ENCODE results near the gene DHX32.
A peak's percentile ranks its signal among the peaks of the same experiment; 100 is the strongest.

Gene DHX32

GRCh38 chr10:125845617-125846016, 35.5 kb downstream of the DHX32 start:
- H3K27ac Mint-ChIP-seq, result no peak overlapping the region
- H3K36me3 Mint-ChIP-seq (ENCODE audit: low read depth), result peaks cover 8% of the 10 kb centered on the region
- H3K4me1 Mint-ChIP-seq (ENCODE audit: low read depth), result no peaks in the 10 kb centered on the region
- H3K27me3 Mint-ChIP-seq (ENCODE audit: low read depth), result no peaks in the 10 kb centered on the region
- no peaks in the 10 kb centered on the region for H3K9me3 Mint-ChIP-seq
- H3K4me3 Mint-ChIP-seq, result no peak overlapping the region

GRCh38 chr10:125844751-125845221, 36.3 kb downstream of the DHX32 start:
- Mint-ChIP-seq H3K4me1 (ENCODE audit: low read depth) (no peaks in the 10 kb centered on the region), H3K4me3 (no peak overlapping the region)

GRCh38 chr10:125843603-125844329, 37.3 kb downstream of the DHX32 start:
- no peaks in the 10 kb centered on the region for H3K4me1 Mint-ChIP-seq (ENCODE audit: low read depth)
- no peak overlapping the region for H3K4me3 Mint-ChIP-seq
- H3K27ac Mint-ChIP-seq, result no peak overlapping the region
- H3K36me3 Mint-ChIP-seq (ENCODE audit: low read depth), result peaks cover 7% of the 10 kb centered on the region
- H3K9me3 Mint-ChIP-seq, result no peaks in the 10 kb centered on the region
- no peaks in the 10 kb centered on the region for H3K27me3 Mint-ChIP-seq (ENCODE audit: low read depth)

More at GRCh38 chr10:125844751-125845221, 36.3 kb downstream of the DHX32 start:
- H3K9me3 Mint-ChIP-seq, result no peaks in the 10 kb centered on the region
- H3K27ac Mint-ChIP-seq, result no peak overlapping the region
- H3K27me3 Mint-ChIP-seq (ENCODE audit: low read depth), result no peaks in the 10 kb centered on the region
- peaks cover 7% of the 10 kb centered on the region for H3K36me3 Mint-ChIP-seq (ENCODE audit: low read depth)

- no peaks in the 10 kb centered on the region for H3K27me3 Mint-ChIP-seq (ENCODE audit: low read depth)
- no peaks in the 10 kb centered on the region for H3K9me3 Mint-ChIP-seq
- no peak overlapping the region for H3K27ac Mint-ChIP-seq
- no peak overlapping the region for H3K4me3 Mint-ChIP-seq
- no peaks in the 10 kb centered on the region for H3K4me1 Mint-ChIP-seq (ENCODE audit: low read depth)
- H3K36me3 Mint-ChIP-seq (ENCODE audit: low read depth), result peaks cover 18% of the 10 kb centered on the region
Measured at GRCh38 chr10:125840955-125841354, 40.1 kb downstream of the DHX32 start.

- H3K36me3 Mint-ChIP-seq (ENCODE audit: low read depth), result peaks cover 21% of the 10 kb centered on the region
- H3K4me1 Mint-ChIP-seq (ENCODE audit: low read depth), result no peaks in the 10 kb centered on the region
- H3K9me3 Mint-ChIP-seq, result no peaks in the 10 kb centered on the region
Measured at GRCh38 chr10:125840406-125840805, 40.7 kb downstream of the DHX32 start.

GRCh38 chr10:125838802-125839575, 42.1 kb downstream of the DHX32 start:
- no peaks in the 10 kb centered on the region for H3K27me3 Mint-ChIP-seq (ENCODE audit: low read depth)
- no peaks in the 10 kb centered on the region for H3K9me3 Mint-ChIP-seq
- H3K27ac Mint-ChIP-seq, result no peak overlapping the region
- H3K4me3 Mint-ChIP-seq, result no peak overlapping the region
- H3K4me1 Mint-ChIP-seq (ENCODE audit: low read depth), result no peaks in the 10 kb centered on the region
- peaks cover 25% of the 10 kb centered on the region for H3K36me3 Mint-ChIP-seq (ENCODE audit: low read depth)

More at GRCh38 chr10:125840406-125840805, 40.7 kb downstream of the DHX32 start:
- no peak overlapping the region for H3K27ac Mint-ChIP-seq
- no peaks in the 10 kb centered on the region for H3K27me3 Mint-ChIP-seq (ENCODE audit: low read depth)
- H3K4me3 Mint-ChIP-seq, result no peak overlapping the region

- no peaks in the 10 kb centered on the region for H3K9me3 Mint-ChIP-seq
- no peak overlapping the region for H3K4me3 Mint-ChIP-seq
- no peaks in the 10 kb centered on the region for H3K27me3 Mint-ChIP-seq (ENCODE audit: low read depth)
- no peak overlapping the region for H3K27ac Mint-ChIP-seq
- H3K36me3 Mint-ChIP-seq (ENCODE audit: low read depth), result peaks cover 28% of the 10 kb centered on the region
- no peaks in the 10 kb centered on the region for H3K4me1 Mint-ChIP-seq (ENCODE audit: low read depth)
Measured at GRCh38 chr10:125836746-125837145, 44.3 kb downstream of the DHX32 start.

GRCh38 chr10:125828311-125828710, 52.8 kb downstream of the DHX32 start:
- Mint-ChIP-seq H3K36me3 (ENCODE audit: low read depth) (peaks cover 24% of the 10 kb centered on the region), H3K27me3 (ENCODE audit: low read depth) (no peaks in the 10 kb centered on the region), H3K27ac (no peak overlapping the region), H3K9me3 (no peaks in the 10 kb centered on the region), H3K4me3 (no peak overlapping the region), H3K4me1 (ENCODE audit: low read depth) (peaks cover 12% of the 10 kb centered on the region)

GRCh38 chr10:125827133-125827532, 54.0 kb downstream of the DHX32 start:
- Mint-ChIP-seq H3K27me3 (ENCODE audit: low read depth) (no peaks in the 10 kb centered on the region), H3K4me3 (no peak overlapping the region), H3K36me3 (ENCODE audit: low read depth) (peaks cover 24% of the 10 kb centered on the region), H3K9me3 (no peaks in the 10 kb centered on the region), H3K27ac (peak overlapping the region; percentile 6), H3K4me1 (ENCODE audit: low read depth) (peaks cover 12% of the 10 kb centered on the region)

GRCh38 chr10:125824736-125825135, 56.4 kb downstream of the DHX32 start:
- peaks cover 17% of the 10 kb centered on the region for H3K36me3 Mint-ChIP-seq (ENCODE audit: low read depth)
- no peak overlapping the region for H3K4me3 Mint-ChIP-seq
- no peak overlapping the region for H3K27ac Mint-ChIP-seq
- H3K27me3 Mint-ChIP-seq (ENCODE audit: low read depth), result no peaks in the 10 kb centered on the region
- H3K4me1 Mint-ChIP-seq (ENCODE audit: low read depth), result peaks cover 25% of the 10 kb centered on the region
- H3K9me3 Mint-ChIP-seq, result no peaks in the 10 kb centered on the region

- Mint-ChIP-seq H3K27ac (no peak overlapping the region), H3K4me3 (no peak overlapping the region), H3K36me3 (ENCODE audit: low read depth) (peaks cover 11% of the 10 kb centered on the region), H3K9me3 (no peaks in the 10 kb centered on the region), H3K4me1 (ENCODE audit: low read depth) (peaks cover 25% of the 10 kb centered on the region), H3K27me3 (ENCODE audit: low read depth) (no peaks in the 10 kb centered on the region)
Measured at GRCh38 chr10:125823663-125824251, 57.3 kb downstream of the DHX32 start.

GRCh38 chr10:125822878-125823662, 58.0 kb downstream of the DHX32 start, which contains the start of the genes BCCIP and UROS:
Gene BCCIP, plus strand, starts transcription at chr10:125823546. Its CDS starts 12 bp downstream, at chr10:125823558.
Gene UROS, minus strand, starts transcription at chr10:125823258. Its CDS starts 6,759 bp downstream, at chr10:125816499.
- no peaks in the 10 kb centered on the region for H3K9me3 Mint-ChIP-seq
- H3K27me3 Mint-ChIP-seq (ENCODE audit: low read depth), result no peaks in the 10 kb centered on the region
- H3K27ac Mint-ChIP-seq, result peak within 1 kb of the TSS; percentile 7
- H3K4me3 Mint-ChIP-seq, result peak within 1 kb of the TSS; percentile 81
- peaks cover 22% of the 10 kb centered on the region for H3K4me1 Mint-ChIP-seq (ENCODE audit: low read depth)
- H3K36me3 Mint-ChIP-seq (ENCODE audit: low read depth), result peaks cover 7% of the 10 kb centered on the region

- Mint-ChIP-seq H3K36me3 (ENCODE audit: low read depth) (peaks cover 1% of the 10 kb centered on the region), H3K4me3 (peak overlapping the region; percentile 49), H3K27me3 (ENCODE audit: low read depth) (no peaks in the 10 kb centered on the region), H3K4me1 (ENCODE audit: low read depth) (peaks cover 16% of the 10 kb centered on the region), H3K9me3 (no peaks in the 10 kb centered on the region), H3K27ac (peak overlapping the region; percentile 52)
Measured at GRCh38 chr10:125820701-125821100, 60.4 kb downstream of the DHX32 start.

Data from T-helper 1 cell treated with Interleukin-12 subunit alpha and Interleukin-12 subunit beta and Interleukin-4 antibody, amounts not matched to agents 30 μg/mL and 1 μg/mL, for 36 hours (primary cell).